Stimulated activated effector memory CD8-positive, alpha-beta T cell treated with anti-CD3 and anti-CD28 coated beads, Interleukin-12 subunit alpha, Interleukin-12 subunit beta, amount 100 ng/mL, for 72 hours (primary cell): ENCODE data around the gene DUSP8.

Experiments used
- ATAC-seq: fragments of 150-1000 bp; cut with Tn5 transposase; 2 replicates; pipeline ENCODE4 v1.10.0; 2021
- DNase-seq, 2 donors: peaks; one replicate each; pipeline ENCODE4 v3.0.0; 2021 to 2022; ENCODE audit warnings: low spot score in 2 of 2
- H3K27ac Mint-ChIP-seq: one replicate; pipeline ENCODE4 v1.8.0; 2022; ENCODE audit warnings: mild to moderate bottlenecking, mixed read lengths
- H3K36me3 Mint-ChIP-seq: one replicate; pipeline ENCODE4 v1.8.0; 2022; ENCODE audit warnings: mild to moderate bottlenecking, mixed read lengths
- H3K4me1 Mint-ChIP-seq: one replicate; pipeline ENCODE4 v1.8.0; 2022; ENCODE audit warnings: mixed read lengths
- H3K4me3 Mint-ChIP-seq: one replicate; pipeline ENCODE4 v1.8.0; 2022; ENCODE audit warnings: mild to moderate bottlenecking, mixed read lengths
- H3K9me3 Mint-ChIP-seq: one replicate; pipeline ENCODE4 v1.8.0; 2022; ENCODE audit warnings: mixed read lengths

DUSP8 gene

GRCh38 chr11:1573077-1573902 is 1.2 kb upstream of the DUSP8 start:
- H3K4me1 Mint-ChIP-seq: peaks cover 26% of the 10 kb centered on the region
- H3K4me3 Mint-ChIP-seq: peak overlapping the region; percentile 74
- H3K36me3 Mint-ChIP-seq: peaks cover 5% of the 10 kb centered on the region
- ATAC-seq: peak; percentile 1
- no peaks in the 10 kb centered on the region for H3K9me3 Mint-ChIP-seq
- DNase-seq: peak in 1 of 2 donors; percentile 68
- H3K27ac Mint-ChIP-seq: peak overlapping the region; percentile 77

- DNase-seq (no peak), ATAC-seq (peak; percentile 11)
- H3K27ac Mint-ChIP-seq: no peak overlapping the region
- H3K4me3 Mint-ChIP-seq: no peak overlapping the region
- H3K9me3 Mint-ChIP-seq: no peaks in the 10 kb centered on the region
- H3K36me3 Mint-ChIP-seq: peaks cover 5% of the 10 kb centered on the region
- peaks cover 26% of the 10 kb centered on the region for H3K4me1 Mint-ChIP-seq
These were observed 293 bp downstream of the DUSP8 start for GRCh38 chr11:1571760-1572196.

- H3K9me3 Mint-ChIP-seq: no peaks in the 10 kb centered on the region
- no peak for ATAC-seq
- peaks cover 26% of the 10 kb centered on the region for H3K4me1 Mint-ChIP-seq
- H3K27ac Mint-ChIP-seq: peak overlapping the region; percentile 37
- DNase-seq: no peak
- peaks cover 5% of the 10 kb centered on the region for H3K36me3 Mint-ChIP-seq
- H3K4me3 Mint-ChIP-seq: peak overlapping the region; percentile 53
These were observed 943 bp downstream of the DUSP8 start for GRCh38 chr11:1570896-1571759.

GRCh38 chr11:1570531-1570895 is 1.6 kb downstream of the DUSP8 start:
- no peaks in the 10 kb centered on the region for H3K9me3 Mint-ChIP-seq
- H3K36me3 Mint-ChIP-seq: peaks cover 5% of the 10 kb centered on the region
- H3K4me1 Mint-ChIP-seq: peaks cover 26% of the 10 kb centered on the region
- H3K4me3 Mint-ChIP-seq: peak overlapping the region; percentile 53
- peak overlapping the region; percentile 37 for H3K27ac Mint-ChIP-seq
- DNase-seq (no peak), ATAC-seq (no peak)

GRCh38 chr11:1570001-1570453 is 2.0 kb downstream of the DUSP8 start:
- no peaks in the 10 kb centered on the region for H3K9me3 Mint-ChIP-seq
- ATAC-seq (no peak), DNase-seq (no peak)
- peaks cover 26% of the 10 kb centered on the region for H3K4me1 Mint-ChIP-seq
- no peak overlapping the region for H3K27ac Mint-ChIP-seq
- peak overlapping the region; percentile 53 for H3K4me3 Mint-ChIP-seq
- H3K36me3 Mint-ChIP-seq: peaks cover 5% of the 10 kb centered on the region

GRCh38 chr11:1569251-1569780 is 2.8 kb downstream of the DUSP8 start:
- Mint-ChIP-seq H3K9me3 (no peaks in the 10 kb centered on the region), H3K4me1 (peaks cover 26% of the 10 kb centered on the region), H3K4me3 (no peak overlapping the region), H3K36me3 (peaks cover 5% of the 10 kb centered on the region), H3K27ac (peak overlapping the region; percentile 83)
- ATAC-seq (no peak), DNase-seq (no peak)

GRCh38 chr11:1568441-1568911 is 3.6 kb downstream of the DUSP8 start:
- DNase-seq: peak in 1 of 2 donors; percentile 58
- H3K4me1 Mint-ChIP-seq: peaks cover 23% of the 10 kb centered on the region
- H3K36me3 Mint-ChIP-seq: peaks cover 5% of the 10 kb centered on the region
- ATAC-seq: peak; percentile 4
- no peaks in the 10 kb centered on the region for H3K9me3 Mint-ChIP-seq
- H3K4me3 Mint-ChIP-seq: no peak overlapping the region
- peak overlapping the region; percentile 83 for H3K27ac Mint-ChIP-seq

GRCh38 chr11:1567721-1568100 is 4.4 kb downstream of the DUSP8 start:
- H3K4me3 Mint-ChIP-seq: no peak overlapping the region
- DNase-seq (no peak), ATAC-seq (no peak)
- peaks cover 19% of the 10 kb centered on the region for H3K4me1 Mint-ChIP-seq
- no peaks in the 10 kb centered on the region for H3K9me3 Mint-ChIP-seq
- H3K36me3 Mint-ChIP-seq: peaks cover 5% of the 10 kb centered on the region
- peak overlapping the region; percentile 32 for H3K27ac Mint-ChIP-seq

- Mint-ChIP-seq H3K36me3 (peaks cover 5% of the 10 kb centered on the region), H3K4me1 (peaks cover 19% of the 10 kb centered on the region), H3K27ac (peak overlapping the region; percentile 32), H3K4me3 (no peak overlapping the region), H3K9me3 (no peaks in the 10 kb centered on the region)
- DNase-seq (no peak), ATAC-seq (no peak)
These were observed 4.9 kb downstream of the DUSP8 start for GRCh38 chr11:1567052-1567720.

GRCh38 chr11:1566381-1567051 is 5.6 kb downstream of the DUSP8 start:
- peaks cover 19% of the 10 kb centered on the region for H3K4me1 Mint-ChIP-seq
- peak overlapping the region; percentile 32 for H3K27ac Mint-ChIP-seq
- H3K36me3 Mint-ChIP-seq: peaks cover 5% of the 10 kb centered on the region
- no peak for DNase-seq
- no peak overlapping the region for H3K4me3 Mint-ChIP-seq
- ATAC-seq: no peak
- no peaks in the 10 kb centered on the region for H3K9me3 Mint-ChIP-seq

- no peak overlapping the region for H3K4me3 Mint-ChIP-seq
- H3K36me3 Mint-ChIP-seq: peaks cover 5% of the 10 kb centered on the region
- DNase-seq (no peak), ATAC-seq (no peak)
- peaks cover 19% of the 10 kb centered on the region for H3K4me1 Mint-ChIP-seq
- H3K9me3 Mint-ChIP-seq: no peaks in the 10 kb centered on the region
- no peak overlapping the region for H3K27ac Mint-ChIP-seq
These were observed 6.2 kb downstream of the DUSP8 start for GRCh38 chr11:1565904-1566247.

- Mint-ChIP-seq H3K9me3 (no peaks in the 10 kb centered on the region), H3K4me1 (peaks cover 19% of the 10 kb centered on the region), H3K27ac (no peak overlapping the region), H3K4me3 (no peak overlapping the region), H3K36me3 (peaks cover 5% of the 10 kb centered on the region)
- DNase-seq (no peak), ATAC-seq (no peak)
These were observed 6.7 kb downstream of the DUSP8 start for GRCh38 chr11:1565173-1565903.

GRCh38 chr11:1564535-1565172 is 7.4 kb downstream of the DUSP8 start:
- Mint-ChIP-seq H3K36me3 (peaks cover 4% of the 10 kb centered on the region), H3K27ac (no peak overlapping the region), H3K9me3 (no peaks in the 10 kb centered on the region), H3K4me1 (peaks cover 14% of the 10 kb centered on the region), H3K4me3 (no peak overlapping the region)
- ATAC-seq (no peak), DNase-seq (no peak)
